IPS-NIHi11 (cell line): ENCODE measurements around the gene NLK.
"Not testable (repeated sequence)": the region's sequence is repeated elsewhere in the genome, so short reads cannot be mapped to it uniquely, and the experiment has no call there.

Source experiments
- DNase-seq: peaks from one replicate; pipeline ENCODE4 v3.0.0; 2012; ENCODE audit warnings: mixed read lengths, low spot score

Gene NLK

GRCh38 chr17:28042657-28042720, at the start of gene NLK:
Gene NLK (plus strand): TSS chr17:28042677. CDS start chr17:28042874, 197 bp downstream.
- DNase-seq: no peak

DNA sequence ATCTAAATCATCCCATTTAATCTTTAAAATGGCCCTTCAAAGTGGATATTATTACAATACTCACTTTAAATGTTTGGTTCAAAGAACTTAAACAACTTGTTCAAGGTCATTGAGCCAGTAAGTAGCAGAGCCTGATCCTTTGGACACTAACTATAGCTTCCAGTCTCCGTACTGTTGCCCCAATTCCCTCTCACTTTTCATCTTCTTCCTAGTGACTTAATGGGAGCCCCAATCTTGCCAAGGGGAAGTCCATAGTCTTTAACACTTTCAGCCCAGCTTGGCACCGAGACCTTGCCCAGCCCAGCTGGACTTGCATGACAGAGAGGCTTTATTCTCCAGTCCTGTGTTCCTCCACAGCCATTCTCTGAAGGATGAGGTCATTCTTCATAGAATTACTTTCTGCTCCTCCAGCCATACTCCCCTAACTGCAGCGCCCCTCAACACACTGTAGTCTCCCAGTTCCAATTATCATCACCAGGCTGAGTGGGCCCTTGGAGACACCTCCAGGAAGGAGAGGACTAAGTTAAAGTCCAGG, 49.2 kb upstream of the NLK start:
- DNase-seq: no peak

DNA sequence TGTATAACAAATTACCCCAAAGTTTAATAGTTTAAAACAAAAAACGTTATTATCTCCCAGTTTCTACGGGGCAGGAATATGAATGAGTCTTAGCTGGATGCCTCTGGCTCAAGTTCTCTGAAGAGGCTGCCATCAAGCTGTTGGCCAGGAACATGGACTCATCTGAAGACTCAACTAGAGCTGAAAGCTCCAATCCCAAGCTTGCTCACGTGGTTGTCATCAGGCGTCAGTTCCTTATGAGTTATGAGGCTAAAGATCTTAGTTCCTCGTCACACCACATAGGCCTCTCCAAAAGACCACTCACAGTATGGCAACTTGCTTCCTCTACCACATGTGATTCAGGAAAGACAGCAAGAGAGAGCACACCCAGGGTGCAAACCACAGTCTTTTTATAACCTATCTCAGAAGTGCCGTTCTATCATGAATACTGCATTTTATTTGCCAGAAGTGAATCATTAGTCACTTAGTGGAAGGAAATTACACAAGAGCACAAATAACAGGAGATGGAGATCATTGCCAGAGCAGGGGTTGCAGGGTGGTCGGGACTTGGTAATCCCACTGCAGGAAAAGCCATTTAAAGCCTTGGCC, 48.7 kb upstream of the NLK start:
- DNase-seq: no peak

GRCh38 chr17:27994586-27994985, 47.9 kb upstream of the NLK start:
- no peak for DNase-seq

GRCh38 chr17:27995554-27995953, 46.9 kb upstream of the NLK start:
- DNase-seq: no peak

DNA sequence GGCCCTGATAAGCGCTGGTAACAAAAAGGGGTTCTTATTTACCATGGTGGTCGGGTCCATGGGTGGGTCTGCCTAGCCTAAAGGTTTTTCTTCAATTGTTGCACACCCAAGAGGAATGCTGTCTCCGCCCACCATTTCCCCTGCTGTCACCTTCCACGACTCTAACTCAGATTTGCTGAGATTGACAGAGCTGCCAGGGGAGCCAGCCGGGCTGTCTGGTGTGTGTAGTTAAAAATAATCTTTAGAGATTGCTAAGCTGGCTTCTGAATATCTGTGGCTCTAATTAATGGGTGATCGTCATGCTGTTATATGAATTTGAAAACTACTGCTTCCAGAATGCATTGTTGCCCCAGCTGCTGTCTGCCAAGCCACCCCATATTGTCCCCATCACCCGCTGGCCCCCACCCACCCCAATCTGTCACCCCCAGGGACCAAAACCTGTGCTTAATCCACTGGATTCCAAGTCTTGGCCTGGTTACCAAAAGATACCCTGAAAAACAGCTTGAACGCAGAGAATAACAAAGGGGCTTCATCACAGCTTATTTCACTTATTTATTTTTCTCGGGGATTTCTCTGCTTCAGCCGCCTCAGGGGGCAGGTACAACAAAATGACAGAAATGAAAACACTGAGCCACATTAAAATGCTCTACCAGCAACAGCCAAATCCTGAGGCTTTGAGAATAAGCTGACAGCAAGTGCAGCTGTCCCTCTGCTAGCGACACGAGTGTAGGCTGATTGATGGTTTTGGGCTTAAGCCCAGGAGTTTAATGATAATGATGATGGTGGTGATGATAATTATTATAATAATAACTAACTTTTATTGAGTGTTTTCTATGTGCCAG, 46.1 kb upstream of the NLK start:
- DNase-seq: no peak

DNA sequence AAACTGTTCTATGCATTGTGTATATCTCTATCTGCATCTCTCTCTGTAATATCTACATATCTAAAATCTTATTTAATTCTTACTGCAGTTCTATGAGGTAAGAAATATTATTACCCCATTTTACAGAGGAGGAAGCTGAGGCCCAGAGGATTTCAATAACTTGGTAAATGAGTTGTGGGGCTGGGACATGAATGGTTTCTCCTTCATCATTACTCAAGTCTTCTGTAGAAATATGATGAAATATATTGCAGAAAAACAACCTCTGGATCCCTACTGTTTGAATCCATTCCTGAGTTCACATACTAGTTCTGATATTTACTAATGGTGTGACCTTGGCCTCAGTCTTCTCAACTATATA, 45.5 kb upstream of the NLK start:
- DNase-seq: no peak

DNA sequence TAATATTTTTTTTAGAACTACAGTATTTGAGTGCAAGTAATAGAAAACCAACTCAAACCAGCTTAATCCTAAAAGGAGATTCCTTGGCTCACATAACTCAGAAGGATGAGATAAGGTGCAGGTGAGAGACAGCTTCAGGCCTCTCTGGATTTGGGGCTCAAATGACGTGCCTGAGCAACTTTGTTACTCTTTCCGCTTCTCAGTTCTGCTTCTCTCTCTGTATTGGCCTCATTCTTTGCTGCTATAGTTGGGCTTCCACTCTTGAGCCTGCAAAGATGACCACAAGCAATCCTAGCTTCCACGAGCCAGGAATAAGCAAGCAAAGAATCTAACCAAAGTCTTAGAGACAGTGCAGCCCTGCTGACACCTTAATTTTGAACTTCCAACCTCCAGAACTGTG, 45.0 kb upstream of the NLK start:
- no peak for DNase-seq

DNA sequence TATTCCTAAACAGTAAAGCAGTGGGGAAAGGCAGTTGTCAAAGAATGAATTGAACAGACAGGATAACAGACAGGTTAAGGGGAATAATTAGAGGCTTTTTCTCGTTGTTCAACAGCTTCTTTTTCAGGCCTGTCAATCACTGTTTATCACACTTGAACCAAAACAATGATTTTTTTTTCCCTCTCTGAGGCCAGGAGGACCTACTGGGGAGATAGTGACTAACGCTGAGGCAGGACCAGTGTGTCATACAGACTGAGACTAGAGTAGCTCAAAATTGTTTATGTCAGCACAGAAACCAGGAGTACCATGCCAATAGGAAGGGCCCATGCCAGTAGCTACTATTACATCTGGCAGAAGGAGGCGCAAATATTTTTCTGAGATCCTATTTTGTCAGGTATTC, 41.3 kb upstream of the NLK start:
- DNase-seq: no peak

GRCh38 chr17:28004344-28004743, 38.1 kb upstream of the NLK start:
- no peak for DNase-seq

DNA sequence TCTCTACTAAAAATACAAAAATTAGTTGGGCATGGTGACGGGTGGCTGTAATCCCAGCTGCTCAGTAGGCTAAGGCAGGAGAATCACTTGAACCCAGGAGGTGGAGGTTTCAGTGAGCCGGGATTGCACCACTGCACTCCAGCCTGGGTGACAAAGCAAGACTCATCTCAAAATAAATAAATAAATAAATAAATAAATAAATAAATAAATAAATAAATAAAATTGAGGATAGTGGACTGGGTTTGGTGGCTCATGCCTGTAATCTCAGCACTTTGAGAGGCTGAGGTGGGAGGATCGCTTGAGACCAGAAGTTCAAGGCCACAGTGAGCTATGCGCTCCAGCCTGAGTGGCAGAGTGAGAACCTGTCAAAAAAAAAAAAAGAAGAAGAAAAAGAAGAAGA, 34.6 kb upstream of the NLK start:
- not testable (repeated sequence) for DNase-seq

DNA sequence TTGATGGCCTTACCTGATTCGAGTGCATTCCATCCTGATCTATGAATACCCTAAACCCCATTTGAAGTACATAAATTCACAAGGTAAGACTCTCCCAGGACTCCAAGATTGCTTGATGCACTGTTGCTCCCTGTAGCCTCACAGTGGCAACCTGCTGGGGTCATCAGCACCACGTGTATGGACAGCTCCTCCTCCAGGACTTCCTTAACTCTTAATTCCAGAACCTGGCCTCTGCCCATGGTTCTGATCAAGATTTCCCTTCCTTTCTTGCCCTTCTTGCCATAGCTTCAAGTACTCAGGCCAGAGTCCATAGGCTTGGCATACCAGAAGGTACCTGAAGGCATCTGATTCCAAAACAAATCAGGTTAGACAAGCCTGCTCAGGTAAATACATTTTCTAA, 34.0 kb upstream of the NLK start:
- DNase-seq: peak; percentile 83

GRCh38 chr17:28010406-28010805, 32.1 kb upstream of the NLK start:
- DNase-seq: no peak

- no peak for DNase-seq
Observed at GRCh38 chr17:28018439-28019070, 23.9 kb upstream of the NLK start.

DNA sequence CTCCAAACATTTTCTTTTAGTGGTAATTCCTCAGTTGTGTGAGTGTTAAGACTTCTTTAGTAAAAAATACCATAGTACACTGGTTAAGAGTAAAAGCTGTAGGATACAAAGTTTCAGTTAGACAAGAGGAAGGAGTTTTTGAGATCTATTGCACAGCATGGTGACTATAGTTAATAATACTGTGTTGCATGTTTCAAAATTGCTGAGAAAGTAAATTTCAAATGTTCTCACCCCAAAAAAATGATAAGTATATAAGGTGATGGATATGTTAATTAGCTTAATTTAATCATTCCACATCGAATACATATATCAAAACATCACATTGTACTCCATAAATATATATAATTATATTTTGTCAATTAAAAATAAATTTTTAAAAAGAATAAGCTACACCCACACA, 22.0 kb upstream of the NLK start:
- no peak for DNase-seq

DNA sequence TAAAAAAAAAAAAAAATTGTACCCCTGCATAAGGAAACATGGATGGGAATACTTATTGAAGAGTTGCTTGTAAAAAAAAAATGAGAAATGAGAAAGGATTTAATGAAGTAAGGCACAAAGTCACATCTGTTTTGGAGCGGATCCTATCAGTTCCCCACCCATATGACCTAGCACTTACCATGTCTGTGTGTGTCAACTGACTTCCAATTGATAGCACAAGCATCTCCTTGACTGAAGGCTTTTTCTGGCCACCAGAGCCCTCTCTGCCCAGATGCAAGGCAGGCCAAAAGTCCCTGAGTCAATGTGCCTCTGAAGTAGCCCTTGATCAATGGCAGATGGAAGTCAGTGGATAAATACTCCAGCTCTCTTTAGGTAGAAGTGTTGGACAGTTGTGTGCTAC, 13.4 kb upstream of the NLK start:
- no peak for DNase-seq

GRCh38 chr17:28030386-28030785, 12.1 kb upstream of the NLK start:
- no peak for DNase-seq

DNA sequence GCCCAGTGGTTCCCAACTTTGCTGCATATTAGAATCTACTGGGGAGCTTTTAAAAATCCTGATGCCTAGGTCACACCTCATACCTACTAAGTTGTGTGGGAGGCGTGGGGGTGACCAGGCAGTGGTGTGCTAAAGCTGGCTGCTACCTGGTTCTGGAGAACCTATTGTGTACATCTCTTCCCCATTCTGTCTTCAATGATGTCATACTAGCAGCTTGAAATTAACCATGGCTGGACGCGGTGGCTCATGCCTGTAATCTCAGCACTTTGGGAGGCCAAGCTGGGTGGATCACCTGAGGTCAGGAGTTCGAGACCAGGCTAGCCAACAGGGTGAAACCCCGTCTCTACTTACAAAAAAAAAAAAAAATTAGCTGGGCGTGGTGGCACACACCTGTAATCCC, 11.3 kb upstream of the NLK start:
- no peak for DNase-seq

GRCh38 chr17:28033972-28034714, 8.3 kb upstream of the NLK start:
- no peak for DNase-seq

DNA sequence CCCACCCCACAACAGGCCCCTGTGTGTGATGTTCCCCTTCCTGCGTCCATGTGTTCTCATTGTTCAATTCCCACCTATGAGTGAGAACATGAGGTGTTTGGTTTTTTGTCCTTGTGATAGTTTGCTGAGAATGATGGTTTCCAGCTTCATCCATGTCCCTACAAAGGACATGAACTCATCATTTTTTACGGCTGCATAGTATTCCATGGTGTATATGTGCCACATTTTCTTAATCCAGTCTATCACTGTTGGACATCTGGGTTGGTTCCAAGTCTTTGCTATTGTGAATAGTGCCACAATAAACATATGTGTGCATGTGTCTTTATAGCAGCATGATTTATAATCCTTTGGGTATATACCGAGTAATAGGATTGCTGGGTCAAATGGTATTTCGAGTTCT, 7.0 kb upstream of the NLK start:
- not testable (repeated sequence) for DNase-seq

DNA sequence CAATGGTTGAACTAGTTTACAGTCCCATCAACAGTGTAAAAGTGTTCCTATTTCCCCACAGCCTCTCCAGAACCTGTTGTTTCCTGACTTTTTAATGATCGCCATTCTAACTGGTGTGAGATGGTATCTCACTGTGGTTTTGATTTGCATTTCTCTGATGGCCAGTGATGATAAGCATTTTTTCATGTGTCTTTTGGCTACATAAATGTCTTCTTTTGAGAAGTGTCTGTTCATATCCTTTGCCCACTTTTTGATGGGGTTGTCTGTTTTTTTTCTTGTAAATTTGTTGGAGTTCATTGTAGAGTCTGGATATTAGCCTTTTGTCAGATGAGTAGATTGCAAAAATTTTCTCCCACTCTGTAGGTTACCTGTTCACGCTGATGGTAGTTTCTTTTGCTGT, 6.6 kb upstream of the NLK start:
- DNase-seq: not testable (repeated sequence)

DNA sequence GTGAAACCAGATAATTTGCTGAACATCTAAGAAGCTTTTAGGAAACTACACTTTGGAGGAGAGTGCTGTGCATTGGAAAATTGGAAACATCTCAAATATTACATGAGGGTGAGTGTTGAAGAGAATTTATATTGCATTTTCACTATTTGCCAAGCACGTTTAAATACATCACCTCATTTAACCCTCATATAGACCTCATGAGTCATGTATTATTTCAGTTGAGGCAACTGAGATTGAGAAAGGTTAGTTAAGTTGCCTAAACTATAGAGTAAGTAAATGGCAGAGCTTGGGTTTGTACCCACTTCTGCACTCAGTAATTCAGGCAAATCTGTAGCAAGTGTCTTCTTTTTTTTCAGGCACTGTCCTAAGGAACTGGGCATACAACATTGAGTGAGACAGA, 3.7 kb upstream of the NLK start:
- DNase-seq: no peak

GRCh38 chr17:28039251-28039650, 3.2 kb upstream of the NLK start:
- DNase-seq: no peak
